Astrocyte (in vitro differentiated cells and primary cell): Measurements from ENCODE around the gene GJD2. TPM values are rescaled to one million over a fixed set of nuclear protein-coding genes. Genes with fewer than 3 reads are reported as not detected.

Experiments used
- DNase-seq: peaks from one replicate; pipeline ENCODE4 v3.0.0-alpha.2; 2010; ENCODE audit warnings: low read depth
- FAIRE-seq: peaks from 2 replicates; lab custom pipeline; 2011; peaks lifted over from hg19 to GRCh38; lab: Jason Lieb, UNC
- H2AFZ ChIP-seq: 2 replicates; pipeline ENCODE4 v1.6.0; 2012; ENCODE audit warnings: low read depth, low read length, inconsistent platforms
- H3K27ac ChIP-seq: 2 replicates; pipeline ENCODE4 v1.5.1; 2011; ENCODE audit warnings: low read depth, low read length, inconsistent platforms
- H3K27me3 ChIP-seq: 2 replicates; pipeline ENCODE4 v1.6.0; 2011; ENCODE audit warnings: low read length, inconsistent platforms; ENCODE audit not compliant: insufficient read depth
- H3K36me3 ChIP-seq: 2 replicates; pipeline ENCODE4 v1.5.1; 2011; ENCODE audit warnings: low read length, inconsistent platforms; ENCODE audit not compliant: insufficient read depth
- H3K4me1 ChIP-seq: 2 replicates; pipeline ENCODE4 v1.5.1; 2011; ENCODE audit warnings: low read length, inconsistent platforms; ENCODE audit not compliant: insufficient read depth
- H3K4me2 ChIP-seq: 2 replicates; pipeline ENCODE4 v1.6.0; 2012; ENCODE audit warnings: low read length, inconsistent platforms
- H3K4me3 ChIP-seq: 2 replicates; pipeline ENCODE4 v1.5.1; 2011; ENCODE audit warnings: low read depth, mild to moderate bottlenecking, low read length, inconsistent platforms; ENCODE audit not compliant: insufficient read depth
- H3K79me2 ChIP-seq: 2 replicates; pipeline ENCODE4 v1.6.0; 2012; ENCODE audit warnings: mild to moderate bottlenecking, low read length, inconsistent platforms; ENCODE audit not compliant: insufficient read depth
- H3K9ac ChIP-seq: 2 replicates; pipeline ENCODE4 v1.6.0; 2012; ENCODE audit warnings: mild to moderate bottlenecking, low read length, inconsistent platforms
- H3K9me3 ChIP-seq: 2 replicates; pipeline ENCODE4 v1.5.1; 2012; ENCODE audit warnings: low read depth, mild to moderate bottlenecking, low read length, inconsistent platforms; ENCODE audit not compliant: insufficient read depth
- H4K20me1 ChIP-seq: 2 replicates; pipeline ENCODE4 v1.6.0; 2012; ENCODE audit warnings: low read length, inconsistent platforms; ENCODE audit not compliant: insufficient read depth
- H3K27ac Mint-ChIP-seq: one replicate; pipeline ENCODE4 v1.8.0; 2021; ENCODE audit warnings: mild to moderate bottlenecking, mixed read lengths; ENCODE audit not compliant: unreplicated experiment
- H3K27me3 Mint-ChIP-seq: one replicate; pipeline ENCODE4 v1.8.0; 2021; ENCODE audit warnings: low read depth, mixed read lengths; ENCODE audit not compliant: unreplicated experiment
- H3K36me3 Mint-ChIP-seq: one replicate; pipeline ENCODE4 v1.8.0; 2021; ENCODE audit warnings: low read depth, mixed read lengths; ENCODE audit not compliant: unreplicated experiment
- H3K4me1 Mint-ChIP-seq: one replicate; pipeline ENCODE4 v1.8.0; 2021; ENCODE audit warnings: low read depth, mixed read lengths; ENCODE audit not compliant: unreplicated experiment
- H3K4me3 Mint-ChIP-seq: one replicate; pipeline ENCODE4 v1.8.0; 2021; ENCODE audit warnings: mild to moderate bottlenecking, moderate library complexity, mixed read lengths; ENCODE audit not compliant: unreplicated experiment
- H3K9me3 Mint-ChIP-seq: one replicate; pipeline ENCODE4 v1.8.0; 2021; ENCODE audit warnings: mild to moderate bottlenecking, mixed read lengths; ENCODE audit not compliant: unreplicated experiment
- EZH2 ChIP-seq: IDR thresholded peaks from 2 replicates; pipeline ENCODE4 v1.6.1; 2012; ENCODE audit warnings: mild to moderate bottlenecking, low read length, inconsistent platforms; ENCODE audit not compliant: insufficient read depth
- total RNA-seq: library from RNA; stranded (reverse); gene quantifications from 2 replicates; pipeline ENCODE4 v1.2.1, GENCODE V29; 2021
- TF ChIP-seq, protein P1 (sequence below): IDR thresholded peaks from 2 replicates; pipeline ENCODE4 v1.5.1; 2011; ENCODE audit warnings: low read depth, mild to moderate bottlenecking, inconsistent platforms, low read length, moderate library complexity; ENCODE audit not compliant: insufficient read depth

GJD2 gene
- total RNA-seq, 1 donor from 2014 or later: 1.00 TPM

DNA sequence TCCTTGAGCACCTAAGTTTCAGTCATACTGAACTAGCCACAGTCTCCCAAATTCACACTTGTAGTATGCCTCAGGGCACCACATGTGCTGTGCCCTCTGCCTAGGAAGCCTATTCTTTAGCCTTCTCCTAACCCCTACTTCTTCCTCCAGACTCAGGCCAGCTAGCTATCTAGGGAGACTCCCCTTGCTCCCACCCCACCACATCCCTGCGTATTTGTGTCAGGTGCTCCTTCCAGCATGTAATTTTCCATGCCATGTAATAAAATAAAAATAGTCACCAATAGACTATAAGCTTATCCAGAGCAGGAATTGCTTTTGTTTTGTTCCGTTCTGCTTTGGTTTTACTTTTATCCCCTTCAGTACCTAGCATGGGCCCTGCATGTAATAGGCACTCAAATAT, 14.9 kb upstream of the GJD2 start:
- TF ChIP-seq, protein P1, sequence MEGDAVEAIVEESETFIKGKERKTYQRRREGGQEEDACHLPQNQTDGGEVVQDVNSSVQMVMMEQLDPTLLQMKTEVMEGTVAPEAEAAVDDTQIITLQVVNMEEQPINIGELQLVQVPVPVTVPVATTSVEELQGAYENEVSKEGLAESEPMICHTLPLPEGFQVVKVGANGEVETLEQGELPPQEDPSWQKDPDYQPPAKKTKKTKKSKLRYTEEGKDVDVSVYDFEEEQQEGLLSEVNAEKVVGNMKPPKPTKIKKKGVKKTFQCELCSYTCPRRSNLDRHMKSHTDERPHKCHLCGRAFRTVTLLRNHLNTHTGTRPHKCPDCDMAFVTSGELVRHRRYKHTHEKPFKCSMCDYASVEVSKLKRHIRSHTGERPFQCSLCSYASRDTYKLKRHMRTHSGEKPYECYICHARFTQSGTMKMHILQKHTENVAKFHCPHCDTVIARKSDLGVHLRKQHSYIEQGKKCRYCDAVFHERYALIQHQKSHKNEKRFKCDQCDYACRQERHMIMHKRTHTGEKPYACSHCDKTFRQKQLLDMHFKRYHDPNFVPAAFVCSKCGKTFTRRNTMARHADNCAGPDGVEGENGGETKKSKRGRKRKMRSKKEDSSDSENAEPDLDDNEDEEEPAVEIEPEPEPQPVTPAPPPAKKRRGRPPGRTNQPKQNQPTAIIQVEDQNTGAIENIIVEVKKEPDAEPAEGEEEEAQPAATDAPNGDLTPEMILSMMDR: no peak
- Histone ChIP-seq H3K79me2 (no peaks in the 10 kb centered on the region), H3K4me1 (no peaks in the 10 kb centered on the region), H3K27ac (no peak overlapping the region), H3K27me3 (peaks cover 9% of the 10 kb centered on the region), H3K4me2 (no peak overlapping the region), H2AFZ (no peak overlapping the region), H3K36me3 (no peaks in the 10 kb centered on the region), H3K4me3 (no peak overlapping the region), H4K20me1 (no peaks in the 10 kb centered on the region), H3K9ac (no peak overlapping the region), H3K9me3 (no peaks in the 10 kb centered on the region)
- no peak overlapping the region for H3K4me3 Mint-ChIP-seq
- no peaks in the 10 kb centered on the region for H3K9me3 Mint-ChIP-seq
- FAIRE-seq (no peak), DNase-seq (no peak)
- H3K36me3 Mint-ChIP-seq: no peaks in the 10 kb centered on the region
- H3K27me3 Mint-ChIP-seq: peaks cover 8% of the 10 kb centered on the region
- H3K27ac Mint-ChIP-seq: no peak overlapping the region
- peaks cover 5% of the 10 kb centered on the region for H3K4me1 Mint-ChIP-seq

DNA sequence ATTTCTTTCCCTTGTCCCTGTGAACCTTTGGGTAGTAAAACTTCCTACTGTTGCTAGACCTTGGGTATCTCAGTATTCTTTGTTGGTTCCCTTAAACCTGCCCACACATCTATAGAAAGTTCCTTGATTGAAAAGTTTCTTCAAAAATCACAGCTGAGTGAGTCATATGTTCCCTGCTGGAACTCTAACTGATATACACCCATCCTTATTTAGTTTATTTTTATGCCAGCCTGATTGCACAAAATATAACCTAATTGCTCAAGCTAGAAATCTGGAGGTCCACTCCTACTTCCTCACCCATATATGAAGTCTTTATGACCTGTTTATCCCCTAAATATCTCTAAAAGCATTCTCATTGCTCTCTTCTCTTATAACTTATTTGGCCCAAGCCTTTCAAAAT, 13.7 kb upstream of the GJD2 start:
- FAIRE-seq (no peak), DNase-seq (no peak)
- no peaks in the 10 kb centered on the region for H3K9me3 Mint-ChIP-seq
- H3K27me3 Mint-ChIP-seq: peaks cover 15% of the 10 kb centered on the region
- no peak overlapping the region for H2AFZ ChIP-seq
- no peak overlapping the region for H3K4me2 ChIP-seq
- H3K4me3 ChIP-seq: no peak overlapping the region
- TF ChIP-seq, protein P1: no peak
- TF ChIP-seq EZH2: no peak
- no peaks in the 10 kb centered on the region for H3K9me3 ChIP-seq
- H3K9ac ChIP-seq: no peak overlapping the region
- H3K79me2 ChIP-seq: no peaks in the 10 kb centered on the region
- H3K36me3 Mint-ChIP-seq: no peaks in the 10 kb centered on the region
- H3K4me1 ChIP-seq: no peaks in the 10 kb centered on the region
- no peaks in the 10 kb centered on the region for H3K36me3 ChIP-seq
- no peak overlapping the region for H3K4me3 Mint-ChIP-seq
- no peak overlapping the region for H3K27ac Mint-ChIP-seq
- no peak overlapping the region for H3K27ac ChIP-seq
- peaks cover 5% of the 10 kb centered on the region for H3K27me3 ChIP-seq
- peaks cover 5% of the 10 kb centered on the region for H3K4me1 Mint-ChIP-seq
- H4K20me1 ChIP-seq: no peaks in the 10 kb centered on the region

DNA sequence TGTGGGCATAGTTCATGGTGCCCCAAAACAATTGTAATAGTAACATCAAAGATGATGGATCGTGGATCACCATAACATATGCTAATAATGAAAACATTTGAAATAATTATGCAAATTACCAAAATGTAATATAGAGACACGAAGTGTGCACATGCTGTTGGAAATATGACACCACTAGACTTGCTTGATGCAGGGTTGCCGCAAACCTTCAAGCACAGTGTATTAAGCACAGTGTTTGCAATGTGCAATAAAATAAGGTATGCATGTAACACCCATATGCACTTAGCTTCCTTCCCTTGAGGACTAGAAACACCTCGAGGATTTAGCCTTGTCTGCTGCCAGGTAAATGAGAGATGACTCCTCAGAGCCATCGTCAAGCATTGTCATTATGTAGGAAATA, 10.9 kb upstream of the GJD2 start:
- peaks cover 18% of the 10 kb centered on the region for H3K27me3 Mint-ChIP-seq
- no peak for DNase-seq
- H3K9me3 ChIP-seq: no peaks in the 10 kb centered on the region
- no peak overlapping the region for H3K9ac ChIP-seq
- FAIRE-seq: no peak
- no peak overlapping the region for H3K27ac Mint-ChIP-seq
- no peaks in the 10 kb centered on the region for H3K36me3 ChIP-seq
- peaks cover 7% of the 10 kb centered on the region for H3K27me3 ChIP-seq
- H3K4me2 ChIP-seq: no peak overlapping the region
- H3K27ac ChIP-seq: no peak overlapping the region
- peaks cover 5% of the 10 kb centered on the region for H3K4me1 Mint-ChIP-seq
- no peaks in the 10 kb centered on the region for H3K4me1 ChIP-seq
- H3K36me3 Mint-ChIP-seq: no peaks in the 10 kb centered on the region
- no peak overlapping the region for H3K4me3 ChIP-seq
- no peak overlapping the region for H2AFZ ChIP-seq
- H3K9me3 Mint-ChIP-seq: no peaks in the 10 kb centered on the region
- TF ChIP-seq EZH2: no peak
- TF ChIP-seq, protein P1: no peak
- no peaks in the 10 kb centered on the region for H4K20me1 ChIP-seq
- no peak overlapping the region for H3K4me3 Mint-ChIP-seq
- no peaks in the 10 kb centered on the region for H3K79me2 ChIP-seq
